HL-60/S4 (cell line): ENCODE data around the gene ZNF330.

Experiments used
- in situ Hi-C: fragments of 300-500 bp; cut with MboI; formaldehyde crosslinking; loops from 2 replicates; pipeline ENCODE4 v1.14.3; 2022; ENCODE audit warnings: low sequenced_read_pairs

Gene ZNF330

DNA sequence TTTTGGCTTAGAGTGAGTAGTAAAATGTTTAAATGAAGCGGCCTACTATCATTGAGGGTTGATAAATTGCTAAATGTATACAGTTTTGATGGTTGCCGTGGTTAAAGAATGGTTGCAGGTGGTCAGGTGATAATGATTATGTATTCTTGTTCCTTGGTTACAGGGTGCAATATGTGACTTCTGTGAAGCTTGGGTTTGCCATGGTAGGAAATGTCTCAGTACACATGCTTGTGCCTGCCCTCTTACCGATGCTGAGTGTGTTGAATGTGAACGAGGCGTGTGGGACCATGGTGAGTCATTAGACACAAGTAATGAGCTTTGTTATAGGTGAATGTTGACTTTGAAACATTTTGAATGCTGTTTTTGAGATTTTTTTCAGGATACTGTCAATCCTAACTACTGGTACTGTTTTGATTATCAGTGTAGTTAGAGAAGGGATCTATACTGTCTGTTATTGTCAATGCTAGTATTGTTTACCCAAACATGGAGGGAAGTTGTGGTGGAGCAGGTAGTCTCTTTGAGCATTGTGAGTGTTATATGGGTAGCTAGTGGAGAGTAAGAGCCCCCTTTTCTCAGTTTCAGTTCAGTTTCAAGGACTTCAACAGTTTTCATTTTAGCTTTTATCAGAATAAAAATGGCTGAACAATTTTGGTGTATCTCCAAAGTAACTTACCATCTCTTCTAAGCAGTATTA lies 8.9 kb downstream of the ZNF330 start:
- in situ Hi-C loops, result no loop called here

DNA sequence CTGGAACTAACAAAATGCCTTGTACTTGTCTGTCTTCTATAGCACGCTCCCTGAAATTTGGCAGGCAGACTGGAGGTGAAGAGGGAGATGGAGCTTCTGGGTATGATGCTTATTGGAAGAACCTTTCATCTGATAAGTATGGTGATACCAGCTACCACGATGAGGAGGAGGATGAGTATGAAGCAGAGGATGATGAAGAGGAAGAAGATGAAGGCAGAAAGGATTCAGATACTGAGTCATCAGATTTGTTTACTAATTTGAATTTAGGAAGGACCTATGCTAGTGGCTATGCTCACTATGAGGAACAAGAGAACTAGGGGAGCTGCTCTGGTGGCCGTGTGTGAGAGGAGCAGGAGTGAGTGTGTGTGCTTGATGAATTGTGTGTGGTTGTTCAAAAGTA lies 13.0 kb downstream of the ZNF330 start:
- in situ Hi-C loops, result no loop called here

DNA sequence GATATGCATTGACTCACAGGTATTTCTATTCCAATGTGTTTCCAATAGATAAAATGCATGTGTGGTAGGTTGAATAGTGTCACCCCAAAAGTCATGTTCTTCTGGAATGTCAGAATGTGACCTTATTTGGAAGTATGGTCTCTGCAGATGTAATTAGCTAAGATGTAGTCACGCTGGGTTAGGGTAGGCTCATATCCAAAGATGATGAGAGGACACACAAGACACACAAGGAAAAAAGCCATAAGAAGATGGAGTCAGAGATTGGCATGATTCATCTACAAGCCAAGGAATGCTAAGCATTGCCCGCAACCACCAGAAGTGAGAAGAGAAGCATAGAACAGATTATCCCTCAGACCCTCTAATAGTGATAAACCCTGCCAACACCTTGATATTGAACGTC lies 17.5 kb downstream of the ZNF330 start:
- in situ Hi-C loops, result no loop called here

DNA sequence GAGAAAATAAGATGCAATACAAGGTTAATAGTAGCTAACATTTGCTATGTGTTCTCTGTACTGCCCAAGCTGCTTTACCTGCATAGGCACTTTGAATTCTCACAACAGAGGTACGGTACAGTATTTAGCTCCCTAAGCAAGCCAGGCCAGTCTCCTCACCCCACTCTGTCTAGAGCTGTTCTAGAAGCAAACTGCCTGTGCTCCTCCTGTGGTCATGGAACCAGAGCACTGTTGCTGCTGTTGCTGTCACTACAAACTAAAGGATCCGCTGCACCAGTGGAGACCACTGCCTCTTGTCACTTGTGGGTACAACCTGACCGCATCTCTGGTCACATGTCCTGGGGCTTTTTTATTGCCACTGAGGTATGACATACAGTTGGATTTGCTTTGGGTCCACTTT lies 19.6 kb downstream of the ZNF330 start:
- in situ Hi-C loops, result no loop called here

DNA sequence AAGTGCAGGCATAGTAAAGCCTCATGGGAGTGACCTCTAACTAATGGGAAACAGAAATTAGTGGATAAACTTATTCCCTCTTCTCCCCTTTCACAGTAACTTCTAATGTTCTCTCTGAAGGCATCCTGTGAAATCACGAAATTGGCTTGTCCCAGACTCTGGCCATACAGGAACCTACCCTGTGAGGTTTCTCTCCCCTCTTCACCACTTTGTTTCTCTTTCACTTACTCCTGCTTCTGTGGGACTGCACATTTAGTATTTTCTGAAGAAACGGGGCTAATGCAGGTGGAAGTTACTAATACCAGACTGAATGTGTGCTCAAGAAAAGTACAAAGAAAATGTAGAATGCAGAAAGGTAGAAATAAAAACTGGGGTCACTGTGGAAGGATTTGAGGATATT lies 20.0 kb downstream of the ZNF330 start:
- in situ Hi-C loops, result no loop called here

DNA sequence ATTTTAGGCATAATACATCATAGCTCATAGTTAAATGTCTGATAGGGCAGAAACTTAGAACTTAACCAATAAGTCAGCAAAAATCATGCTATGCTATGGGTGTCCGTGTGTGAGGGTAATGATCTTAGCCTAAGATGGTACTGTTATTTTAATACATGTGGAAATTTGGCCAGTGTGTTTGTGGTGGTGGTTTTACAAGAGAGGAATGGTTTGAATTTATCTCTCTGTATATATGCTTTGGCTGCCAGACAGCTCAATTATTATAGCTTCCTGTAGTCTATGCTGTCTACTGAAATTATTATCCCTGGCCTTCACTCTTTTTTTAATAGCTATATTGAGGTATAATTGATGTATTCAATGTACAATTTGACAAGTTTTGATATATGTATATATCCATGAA lies 21.3 kb downstream of the ZNF330 start:
- in situ Hi-C loops, result no loop called here

DNA sequence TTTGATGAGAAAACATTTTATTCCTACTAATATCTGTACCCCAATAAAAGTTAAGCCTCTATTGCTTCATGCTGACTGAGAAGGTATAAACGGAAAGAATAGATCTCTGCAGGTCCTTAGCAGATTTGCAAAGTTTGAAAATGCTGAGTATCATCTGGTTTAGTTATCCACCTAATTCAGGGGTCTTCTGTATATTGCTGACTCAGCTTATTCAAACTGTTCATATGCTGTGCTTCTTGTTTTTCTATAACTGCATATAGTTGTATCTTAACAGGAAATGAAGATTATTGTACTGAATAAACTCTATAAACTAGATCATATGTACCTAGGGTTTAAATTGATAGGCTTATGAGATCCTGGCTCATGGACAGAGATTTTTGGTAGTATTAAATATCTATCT lies 23.7 kb downstream of the ZNF330 start:
- in situ Hi-C loops, result no loop called here

DNA sequence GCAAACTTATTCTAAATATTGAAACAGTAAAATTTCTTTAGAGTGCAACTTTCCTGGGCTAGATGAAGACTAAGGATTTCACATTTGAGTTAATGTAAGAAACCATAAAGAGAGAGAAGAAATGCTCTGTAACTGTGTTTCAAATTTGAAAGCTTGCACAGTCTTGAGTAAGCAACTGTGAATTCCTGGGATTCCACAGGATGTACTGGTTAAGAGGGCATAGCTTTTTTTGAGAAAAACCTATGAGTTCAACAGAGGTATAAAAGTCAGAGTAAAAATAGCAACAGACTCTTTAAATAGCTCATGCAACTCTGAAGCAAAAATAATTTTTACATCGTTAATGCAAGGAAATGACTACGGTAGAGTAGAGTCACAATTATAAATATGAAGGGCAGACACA lies 25.5 kb downstream of the ZNF330 start:
- in situ Hi-C loops, result no loop called here

DNA sequence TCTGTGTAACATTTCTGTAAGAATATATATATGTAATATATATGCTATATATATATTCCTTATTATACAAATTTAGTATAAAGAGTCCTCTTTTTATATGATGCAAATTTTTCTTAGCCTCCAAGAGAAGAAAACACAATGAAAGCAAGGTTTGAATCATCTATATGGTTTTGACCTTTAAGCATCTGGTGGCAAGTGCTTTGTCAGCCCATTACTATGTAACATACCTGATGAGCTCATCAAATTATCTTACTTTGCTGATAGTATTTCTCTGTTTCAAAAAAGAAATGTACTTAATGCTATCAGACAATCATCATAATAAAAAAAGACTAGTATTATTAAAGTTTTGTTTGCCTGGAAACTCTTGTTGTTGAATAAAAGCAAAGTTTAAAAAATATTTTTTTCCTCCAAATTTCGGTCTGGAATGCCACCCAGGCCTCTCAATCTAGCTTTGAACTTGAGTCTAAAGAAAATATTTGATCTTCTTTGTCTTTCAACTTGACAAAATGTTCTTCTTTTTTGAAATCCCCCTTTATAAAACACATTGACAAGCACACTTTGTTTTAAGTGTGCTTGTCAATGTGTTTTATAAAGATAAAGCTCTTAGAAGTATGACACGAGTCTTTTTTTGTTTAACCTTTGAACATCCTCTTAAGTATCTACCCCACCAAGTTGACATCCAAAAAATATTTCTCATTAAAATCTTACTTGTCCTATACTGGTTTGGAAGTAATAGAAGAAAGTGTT lies 26.2 kb downstream of the ZNF330 start:
- in situ Hi-C loops, result no loop called here

DNA sequence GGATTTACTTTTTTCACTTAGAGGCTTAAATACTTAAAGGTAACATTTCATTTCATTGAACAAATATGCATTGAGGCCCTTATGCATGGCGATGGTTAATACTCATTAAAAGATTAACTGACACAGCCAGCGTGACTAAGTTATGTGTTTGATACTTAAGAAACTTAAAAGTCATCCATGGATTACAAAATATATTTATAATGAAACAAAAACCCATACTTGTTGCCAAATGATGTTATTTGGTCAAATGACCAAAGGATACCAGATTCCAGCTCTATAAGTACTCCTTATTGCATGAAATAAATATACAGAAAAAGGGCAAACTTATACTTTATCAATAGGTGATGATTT lies 26.7 kb downstream of the ZNF330 start:
- in situ Hi-C loops, result no loop called here

DNA sequence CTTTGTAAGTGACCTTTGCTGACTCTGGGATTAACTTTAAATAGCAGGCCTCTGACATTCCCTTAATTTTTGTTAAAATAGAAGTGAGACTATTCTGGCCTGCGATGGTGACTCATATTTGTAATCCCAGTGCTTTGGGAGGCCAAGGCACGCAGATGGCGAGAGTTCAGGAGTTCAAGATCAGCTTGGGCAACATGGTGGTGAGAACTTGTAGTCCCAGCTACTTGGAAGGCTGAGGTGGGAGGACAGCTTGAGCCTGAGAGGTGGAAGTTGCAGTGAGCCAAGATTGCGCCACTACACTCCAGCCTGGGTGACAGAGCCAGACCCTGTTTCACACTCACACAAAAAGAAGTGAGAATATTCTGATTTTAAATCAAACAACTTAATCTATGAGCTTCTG lies 27.3 kb downstream of the ZNF330 start:
- in situ Hi-C loops, result no loop called here

DNA sequence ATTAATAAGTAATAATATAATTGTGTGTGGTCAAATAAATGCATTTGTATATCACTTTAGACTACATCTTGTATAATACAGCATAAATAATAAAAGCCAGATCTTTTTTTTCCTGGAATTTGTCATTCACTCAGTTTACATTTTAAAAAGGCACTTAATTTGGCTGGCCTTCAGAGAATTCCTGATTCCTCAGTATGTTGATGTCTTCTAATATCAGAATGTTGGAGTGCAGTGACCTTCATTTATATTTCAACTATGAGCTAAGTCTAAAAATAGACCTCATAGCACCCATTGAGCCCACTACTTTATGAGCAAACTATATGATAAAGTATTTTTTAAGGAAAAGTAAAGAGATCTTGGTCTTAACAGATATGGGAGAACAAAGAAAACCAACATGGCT lies 27.8 kb downstream of the ZNF330 start:
- in situ Hi-C loops, result no loop called here

DNA sequence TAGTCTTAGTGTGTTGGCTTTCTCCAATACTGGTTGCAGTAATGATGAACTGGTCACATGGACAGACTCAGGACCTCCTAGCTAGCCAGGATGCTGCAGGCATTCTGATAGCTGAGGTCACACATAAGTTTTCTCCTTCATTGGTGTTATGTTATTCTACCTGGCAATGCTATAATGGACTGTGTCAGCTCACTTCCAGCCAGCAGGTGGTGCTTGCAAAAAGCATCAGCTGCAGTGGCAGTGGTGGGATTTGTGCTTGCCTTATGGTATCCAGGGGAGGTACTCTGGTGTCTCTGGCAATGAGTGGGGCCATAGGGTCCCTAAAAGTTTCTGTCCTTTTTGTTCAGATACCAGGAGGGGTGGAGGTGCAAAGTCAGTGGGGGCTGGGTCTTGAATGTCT lies 33.6 kb downstream of the ZNF330 start:
- in situ Hi-C loops, result no loop called here

DNA sequence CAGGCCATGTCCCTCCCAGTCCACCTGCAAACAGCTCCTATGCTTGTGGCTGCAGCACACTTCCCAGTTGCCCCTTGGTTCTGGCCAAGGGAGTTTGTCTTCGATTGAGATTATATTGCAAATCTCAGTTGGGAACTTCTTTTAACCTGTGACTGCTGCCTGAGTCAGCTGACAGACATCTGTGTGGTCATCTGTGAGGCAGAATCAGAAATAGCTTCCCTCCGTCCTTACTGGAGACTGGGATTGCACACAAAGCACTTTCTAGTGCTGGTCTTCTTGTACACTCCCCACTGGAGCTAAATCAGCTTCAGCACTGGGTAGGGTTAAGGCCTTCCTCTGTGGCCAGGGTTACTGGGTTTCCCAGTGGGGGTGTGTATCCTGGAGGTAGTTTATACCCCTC lies 34.3 kb downstream of the ZNF330 start:
- in situ Hi-C loops, result no loop called here

DNA sequence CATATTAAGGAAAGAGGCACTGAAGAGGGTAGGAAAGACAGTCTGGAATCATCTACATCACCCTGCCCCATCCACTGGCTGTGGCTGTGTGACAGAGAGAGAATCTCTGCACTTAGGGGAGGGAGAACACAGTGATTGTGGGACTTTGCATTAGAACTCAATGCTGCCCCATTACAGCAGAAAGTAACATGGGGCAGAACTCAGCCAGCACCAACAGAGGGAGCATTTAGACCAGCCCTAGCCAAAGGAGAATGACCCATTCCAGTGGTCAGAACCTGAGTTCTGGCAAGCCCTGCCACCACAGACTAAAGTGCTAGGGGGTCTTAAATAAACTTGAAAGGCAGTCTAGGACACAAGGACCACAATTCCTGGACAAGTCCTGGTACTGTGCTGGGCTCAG lies 37.9 kb downstream of the ZNF330 start:
- in situ Hi-C loops, result no loop called here

DNA sequence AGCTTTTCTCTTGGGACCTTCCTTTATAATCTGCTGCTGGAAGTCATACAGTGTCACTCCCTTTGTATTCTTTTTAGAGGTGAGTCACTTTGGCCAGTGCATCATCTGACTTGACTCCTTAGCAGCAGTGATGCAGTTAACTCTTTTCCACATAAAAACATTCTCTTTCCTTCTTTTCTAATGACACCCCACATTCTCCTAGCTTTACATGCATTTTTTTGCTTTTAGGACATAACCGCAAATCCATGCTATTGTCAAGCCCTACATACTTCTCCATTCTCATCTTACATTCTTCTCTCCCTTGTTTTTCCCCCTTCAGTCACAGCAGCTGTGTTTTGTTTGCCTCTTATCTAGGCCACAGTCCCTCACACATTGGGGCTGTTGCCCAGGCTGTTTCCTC lies 55.1 kb downstream of the ZNF330 start:
- in situ Hi-C loops, result no loop called here

DNA sequence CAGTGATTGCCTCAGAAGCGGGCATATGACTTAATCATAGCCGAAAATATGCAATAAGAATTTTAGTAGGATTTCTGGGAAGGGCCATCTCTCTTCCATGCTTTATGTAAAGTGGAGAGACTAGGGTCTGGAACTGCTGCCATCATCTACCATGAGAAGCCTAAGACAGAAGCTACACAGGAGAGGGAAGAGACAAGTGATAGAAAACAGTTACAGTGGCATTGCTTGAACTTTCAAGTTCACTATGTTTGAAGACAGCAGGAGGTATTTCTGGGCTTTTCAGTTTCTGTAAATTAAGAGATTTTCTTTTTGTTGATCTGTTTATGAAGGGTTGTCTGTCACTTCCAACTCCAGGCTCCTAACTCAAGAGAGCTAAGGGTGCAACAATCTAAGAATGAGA lies 62.5 kb downstream of the ZNF330 start:
- in situ Hi-C loops, result no loop called here

DNA sequence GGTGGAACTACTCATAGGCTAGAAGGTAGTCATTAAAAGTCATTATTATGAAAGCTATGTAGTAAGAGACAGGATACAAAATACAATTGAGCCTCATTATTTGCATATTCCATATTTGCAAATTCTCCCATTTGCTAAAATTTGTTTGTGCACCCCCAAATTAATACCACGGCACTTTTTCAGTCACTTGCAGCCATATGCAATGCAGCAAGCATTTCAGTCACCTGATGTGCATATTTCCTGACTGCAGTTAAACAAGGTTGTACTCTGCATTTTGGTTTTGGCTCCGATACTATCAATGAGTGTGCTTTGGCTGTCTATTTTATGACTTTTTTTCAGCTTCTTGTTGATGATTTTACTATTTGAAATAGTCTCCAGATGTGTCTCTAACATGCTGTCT lies 62.9 kb downstream of the ZNF330 start:
- in situ Hi-C loops, result no loop called here
